Measurements from ENCODE around the gene CTSD.

Gene CTSD

DNA sequence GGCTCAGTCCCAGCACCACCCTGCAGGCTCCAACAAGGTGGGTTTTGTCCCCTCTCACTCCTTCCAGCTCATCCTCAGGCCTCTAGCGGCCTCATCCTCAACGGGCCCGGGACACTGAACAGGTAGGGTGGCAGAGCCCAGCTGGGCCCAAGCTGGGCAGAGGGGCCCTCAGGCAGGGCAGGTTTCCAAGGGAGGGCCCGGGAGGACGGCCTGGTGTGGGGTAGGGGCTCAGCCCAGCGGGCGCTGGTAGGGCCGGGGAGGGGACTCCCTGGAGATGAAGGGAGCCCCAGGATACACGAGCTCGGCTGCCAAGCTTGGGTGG lies 10.9 kb downstream of the CTSD start:
- Mint-ChIP-seq H3K4me3 (no peak overlapping the region), H3K4me1 (ENCODE audit: low read depth in 2 of 2) (peaks cover 39 to 43% of the 10 kb centered on the region in 2 donors), H3K9me3 (no peaks in the 10 kb centered on the region), H3K36me3 (ENCODE audit: insufficient read depth) (peaks cover 25% of the 10 kb centered on the region), H3K27me3 (peaks cover 13 to 19% of the 10 kb centered on the region in 2 donors), H3K27ac (peak overlapping the region in 1 of 2 donors; percentile 70)
- DNase-seq, result no peak
- ATAC-seq (replicated peaks), result no peak

DNA sequence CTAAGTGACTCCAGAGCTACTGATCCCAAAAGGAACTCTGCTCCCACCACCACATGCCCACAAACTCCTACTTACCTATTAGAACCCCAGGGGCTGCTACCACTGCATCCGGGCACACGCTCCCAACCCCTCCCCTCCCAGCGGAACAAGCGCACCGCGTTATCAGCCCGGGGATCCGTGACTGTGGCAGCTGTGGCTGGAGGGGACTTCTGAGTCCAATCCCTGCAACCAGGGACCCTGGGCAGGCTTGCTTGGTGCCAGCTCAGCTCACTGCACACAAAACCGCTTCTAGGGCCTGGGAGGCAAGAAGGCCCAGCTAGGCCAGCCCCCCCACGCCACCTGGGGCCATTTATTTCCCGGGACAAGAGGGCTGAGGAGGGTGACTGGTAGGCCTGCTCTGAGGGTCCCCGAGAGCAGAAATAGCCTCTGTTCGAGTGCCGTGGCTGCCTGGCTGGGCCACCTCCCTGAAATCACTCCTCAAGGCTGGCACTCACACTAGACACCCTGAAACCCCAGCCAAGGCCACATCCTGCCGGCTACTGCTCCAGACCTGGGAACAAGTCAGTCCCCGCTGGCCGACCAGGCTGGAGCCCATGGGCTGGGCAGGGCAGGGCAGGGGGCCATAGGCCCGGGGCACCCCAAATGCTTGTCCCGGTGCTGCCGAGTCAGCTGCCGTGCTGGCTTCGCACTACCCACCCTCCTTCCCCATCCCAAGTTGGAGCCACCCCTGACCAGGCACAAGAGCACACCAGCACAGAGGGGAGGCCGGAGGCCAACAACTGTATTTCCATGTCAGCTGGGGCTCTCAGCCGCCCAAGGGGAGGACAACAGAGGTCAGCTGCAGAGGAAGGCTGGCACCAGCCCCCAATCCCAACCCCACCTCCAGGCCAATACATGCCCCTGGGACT lies 11.5 kb downstream of the CTSD start:
- no peak for DNase-seq

DNA sequence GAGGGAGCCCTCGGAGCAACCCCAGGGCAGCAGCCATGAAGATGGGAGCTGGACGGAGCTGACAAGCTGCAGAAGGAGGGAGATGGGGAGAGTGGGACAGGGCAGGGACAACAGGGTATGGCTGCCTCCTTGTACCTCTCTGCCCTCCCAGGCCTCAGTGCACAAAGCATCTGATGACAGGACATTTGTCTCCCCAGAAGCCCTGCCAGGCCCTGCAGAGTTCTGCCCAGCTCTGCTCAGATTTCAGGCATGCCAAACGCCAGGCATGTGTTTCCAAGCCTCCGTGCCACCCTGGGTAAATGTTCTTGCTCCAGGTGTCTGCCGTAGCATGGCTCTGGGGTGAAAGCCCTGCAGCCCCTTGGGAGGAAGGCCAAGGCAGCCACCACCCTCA lies 12.2 kb downstream of the CTSD start:
- H3K9me3 Mint-ChIP-seq, result no peaks in the 10 kb centered on the region
- no peak overlapping the region for H3K27ac Mint-ChIP-seq
- H3K4me1 Mint-ChIP-seq (ENCODE audit: low read depth in 2 of 2), result peaks cover 30 to 31% of the 10 kb centered on the region in 2 donors
- no peak for ATAC-seq (replicated peaks)
- H3K4me3 Mint-ChIP-seq, result no peak overlapping the region
- H3K36me3 Mint-ChIP-seq (ENCODE audit: insufficient read depth), result peaks cover 14% of the 10 kb centered on the region
- peaks cover 13 to 19% of the 10 kb centered on the region in 2 donors for H3K27me3 Mint-ChIP-seq
- no peak for DNase-seq

More for the DNA sequence above, 11.5 kb downstream of the CTSD start:
- Mint-ChIP-seq H3K9me3 (no peaks in the 10 kb centered on the region), H3K4me3 (no peak overlapping the region), H3K4me1 (ENCODE audit: low read depth in 2 of 2) (peaks cover 33 to 37% of the 10 kb centered on the region in 2 donors), H3K36me3 (ENCODE audit: insufficient read depth) (peaks cover 21% of the 10 kb centered on the region), H3K27me3 (peaks cover 13 to 19% of the 10 kb centered on the region in 2 donors), H3K27ac (no peak overlapping the region)
- no peak for ATAC-seq (replicated peaks)

DNA sequence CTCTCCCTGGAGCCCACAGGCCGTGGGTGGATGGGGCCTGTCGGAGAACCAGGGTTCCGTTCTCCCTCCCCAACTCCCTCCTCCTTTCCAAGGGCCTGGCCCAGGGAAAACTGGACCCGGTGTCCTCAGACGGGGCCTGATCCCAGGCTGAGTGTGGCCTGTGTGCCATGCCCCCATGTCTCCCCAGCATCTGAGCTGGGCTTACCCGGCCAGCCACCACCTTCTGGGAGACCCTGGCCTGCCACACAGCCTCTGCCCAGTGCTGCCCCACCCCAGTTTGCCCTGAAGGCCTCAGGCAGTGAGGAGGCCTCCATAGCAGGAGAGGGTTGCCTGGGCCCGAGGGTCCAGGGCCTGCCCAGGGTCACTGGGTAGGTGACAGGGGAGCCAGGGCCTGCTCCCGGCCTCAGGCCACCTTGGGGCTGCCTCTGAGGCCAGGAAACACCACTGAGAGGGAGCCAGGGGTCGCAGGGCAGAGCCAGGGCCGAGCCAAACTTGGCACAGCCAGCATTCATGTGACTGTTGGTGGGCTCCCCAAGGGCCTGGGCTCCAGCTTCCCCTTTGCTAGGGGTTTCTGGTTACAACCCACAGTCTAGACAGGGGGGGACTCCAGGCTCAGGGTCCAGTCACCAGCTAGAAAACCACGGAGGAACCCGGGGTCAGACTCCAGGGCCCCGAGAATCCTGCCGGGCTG lies 12.7 kb downstream of the CTSD start:
- Mint-ChIP-seq H3K36me3 (ENCODE audit: insufficient read depth) (peaks cover 13% of the 10 kb centered on the region), H3K4me1 (ENCODE audit: low read depth in 2 of 2) (peaks cover 26 to 28% of the 10 kb centered on the region in 2 donors), H3K27ac (peak overlapping the region in 1 of 2 donors; percentile 26), H3K9me3 (peaks cover 0 to 2% of the 10 kb centered on the region in 2 donors), H3K27me3 (peaks cover 13 to 19% of the 10 kb centered on the region in 2 donors), H3K4me3 (peak overlapping the region; percentile 80 to 84)
- no peak for ATAC-seq (replicated peaks)
- no peak for DNase-seq

DNA sequence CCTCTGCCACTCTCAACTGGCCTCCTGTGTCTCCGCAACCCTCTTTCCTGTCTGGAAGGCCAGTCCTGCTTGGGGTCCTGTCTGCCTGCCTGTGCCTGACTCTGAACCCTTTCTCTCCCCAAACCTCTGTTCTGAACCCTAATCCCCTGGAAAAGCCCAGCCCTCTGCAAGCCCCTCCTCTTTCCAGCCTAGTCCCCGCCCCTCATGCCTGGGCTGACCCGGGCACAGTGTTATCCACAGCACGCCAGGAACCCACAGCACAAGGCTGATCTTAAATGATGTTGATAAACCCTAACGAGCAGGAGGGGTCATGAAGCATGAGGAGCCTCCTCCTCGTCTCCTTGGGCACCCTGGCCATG lies 13.3 kb downstream of the CTSD start, which contains the start of gene IFITM10:
Gene IFITM10 (minus strand): TSS at position 115 of the 359 bp plus-strand sequence. CDS start 153 bp downstream, outside the sequence.
- Mint-ChIP-seq H3K27me3 (peaks cover 13 to 19% of the 10 kb centered on the region in 2 donors), H3K27ac (peak within 1 kb of the TSS in 1 of 2 donors; percentile 26), H3K4me3 (peak within 1 kb of the TSS; percentile 80 to 84), H3K9me3 (peaks cover 0 to 2% of the 10 kb centered on the region in 2 donors), H3K36me3 (ENCODE audit: insufficient read depth) (peaks cover 13% of the 10 kb centered on the region), H3K4me1 (ENCODE audit: low read depth in 2 of 2) (peaks cover 21 to 23% of the 10 kb centered on the region in 2 donors)
- DNase-seq (no peak), ATAC-seq (replicated peaks) (no peak)

DNA sequence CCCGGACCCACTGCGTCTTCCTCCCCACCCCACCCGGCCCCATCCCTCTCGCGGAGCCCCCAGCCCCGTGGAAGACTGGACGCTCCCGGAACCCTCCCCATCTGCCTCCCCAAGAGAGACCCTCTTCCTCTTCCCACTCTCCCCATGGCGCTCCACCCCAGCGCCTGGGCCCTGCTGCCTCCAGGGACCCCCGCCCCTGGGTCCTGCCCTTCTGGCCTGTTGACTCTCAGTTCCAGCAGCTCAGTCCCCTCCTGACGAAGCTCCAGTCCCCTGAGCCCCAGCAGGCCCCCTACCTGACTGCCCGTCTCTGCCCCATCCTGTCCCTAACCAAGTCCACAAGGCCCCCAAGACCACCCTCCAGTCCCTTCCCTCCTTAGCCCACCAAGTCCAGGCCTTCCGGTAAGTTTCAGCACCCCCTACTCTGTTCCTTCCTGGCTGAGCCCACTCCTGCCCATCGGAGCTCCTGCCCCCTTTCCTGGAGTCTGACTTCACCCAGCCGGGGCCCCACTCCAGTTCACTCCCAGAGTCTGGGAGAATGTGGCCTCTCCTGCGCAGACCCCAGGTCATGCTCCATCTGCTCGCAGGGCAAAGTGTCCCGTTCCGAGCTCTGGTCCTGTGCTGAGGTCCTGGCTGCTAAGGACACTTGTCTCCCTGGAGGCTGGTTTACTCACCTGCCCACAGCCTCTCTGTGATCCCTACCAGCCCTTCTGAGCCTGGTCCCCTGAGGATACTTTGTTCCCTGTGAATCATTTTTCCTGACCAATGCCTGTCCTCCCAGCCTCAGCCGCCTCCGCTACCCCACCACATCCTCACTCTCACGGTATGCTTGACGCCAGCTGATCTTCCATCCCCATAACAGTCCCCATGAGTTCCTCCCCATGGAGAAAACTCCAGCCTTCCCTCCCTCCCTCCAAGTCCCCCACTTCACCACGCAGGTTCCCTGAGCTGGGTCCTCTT lies 14.1 kb downstream of the CTSD start:
- ATAC-seq (replicated peaks), result no peak
- H3K27ac Mint-ChIP-seq, result no peak overlapping the region
- H3K4me1 Mint-ChIP-seq (ENCODE audit: low read depth in 2 of 2), result peaks cover 16 to 20% of the 10 kb centered on the region in 2 donors
- peaks cover 0 to 2% of the 10 kb centered on the region in 2 donors for H3K9me3 Mint-ChIP-seq
- peak overlapping the region; percentile 80 to 84 for H3K4me3 Mint-ChIP-seq
- DNase-seq, result no peak
- H3K27me3 Mint-ChIP-seq, result peaks cover 13 to 19% of the 10 kb centered on the region in 2 donors
- peaks cover 13% of the 10 kb centered on the region for H3K36me3 Mint-ChIP-seq (ENCODE audit: insufficient read depth)

DNA sequence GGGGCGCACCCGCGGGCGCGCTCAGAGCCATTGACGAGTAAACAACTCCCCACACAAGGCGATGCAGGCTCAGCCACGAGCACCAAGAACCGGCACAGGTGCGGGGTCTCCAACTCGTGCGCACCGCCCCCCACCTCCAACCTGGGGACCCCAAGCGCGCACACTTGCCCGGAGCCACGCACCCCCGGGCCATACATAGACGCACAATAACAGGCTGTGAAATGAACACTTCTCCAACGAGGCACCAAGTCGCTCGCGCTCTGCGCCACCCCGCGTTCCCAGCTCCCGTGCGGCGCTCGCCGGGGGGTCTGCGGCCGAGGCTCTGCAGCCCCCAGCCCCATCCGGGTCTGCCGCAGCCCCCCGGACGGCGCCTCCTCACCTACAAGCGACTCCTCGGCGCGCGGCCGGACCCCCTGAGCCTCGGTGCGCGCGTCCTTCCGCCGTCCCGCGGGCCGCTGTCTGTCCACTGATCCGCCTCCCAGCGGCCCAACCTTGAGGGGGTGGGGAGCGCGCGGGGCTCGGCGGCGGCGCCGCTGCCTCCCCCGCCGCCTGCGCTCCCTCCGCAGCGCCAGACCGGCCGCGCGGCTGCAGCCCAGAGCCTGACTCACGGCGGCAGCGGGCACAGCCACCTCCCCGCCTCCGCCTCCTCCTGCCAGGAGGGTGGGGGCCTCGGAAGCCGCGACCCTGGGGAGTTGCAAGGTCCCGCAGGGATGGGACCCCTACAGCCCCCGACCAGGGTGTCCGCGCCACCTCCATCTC lies 14.9 kb downstream of the CTSD start:
- Mint-ChIP-seq H3K27ac (no peak overlapping the region), H3K36me3 (ENCODE audit: insufficient read depth) (peaks cover 9% of the 10 kb centered on the region), H3K4me3 (peak overlapping the region; percentile 80 to 84), H3K9me3 (peaks cover 0 to 2% of the 10 kb centered on the region in 2 donors), H3K4me1 (ENCODE audit: low read depth in 2 of 2) (peaks cover 14 to 20% of the 10 kb centered on the region in 2 donors), H3K27me3 (peaks cover 13 to 19% of the 10 kb centered on the region in 2 donors)
- ATAC-seq (replicated peaks) (peak; percentile 58), DNase-seq (no peak)

DNA sequence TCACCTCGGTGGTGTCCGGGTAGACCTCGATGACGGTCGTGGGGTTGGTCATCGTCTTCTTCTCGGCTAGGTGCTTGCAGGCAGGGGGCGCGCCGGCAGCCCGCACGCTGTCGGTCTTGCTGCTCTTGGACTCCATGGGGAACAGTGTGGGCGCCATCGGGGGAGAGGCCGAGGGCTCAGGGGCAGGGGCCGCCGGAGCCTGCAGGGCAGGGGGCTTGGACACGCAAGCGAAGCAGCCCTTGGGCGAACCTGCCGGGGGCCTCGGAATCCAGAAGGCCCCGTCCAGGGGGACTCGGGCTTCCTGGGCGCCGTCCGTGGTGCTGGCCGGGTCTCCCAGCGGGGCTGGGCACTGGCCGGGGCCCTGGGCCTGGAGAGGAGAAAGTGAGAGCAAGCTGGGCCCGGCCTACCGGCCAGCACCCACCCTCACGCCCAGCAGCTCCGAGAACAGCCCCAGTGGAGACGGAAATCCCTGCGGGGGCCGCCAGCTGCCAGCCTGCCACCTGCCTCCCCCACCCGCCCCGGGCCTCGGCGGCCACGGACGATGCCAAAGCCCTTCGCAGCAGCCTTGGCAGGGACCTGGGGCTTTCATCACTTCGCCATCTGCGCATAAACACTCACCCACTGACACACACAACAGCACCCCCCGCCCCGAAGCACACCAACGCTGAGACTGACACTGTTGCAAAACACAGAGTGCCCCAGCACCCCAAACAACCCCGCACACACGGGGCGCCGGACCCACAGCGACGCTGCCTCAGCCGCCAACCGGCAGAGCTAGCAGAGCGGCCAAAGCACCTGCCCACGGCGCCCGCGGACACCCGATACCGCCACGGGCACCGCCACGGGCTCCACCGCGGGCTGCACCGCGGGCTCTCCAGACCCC lies 15.7 kb downstream of the CTSD start:
- Mint-ChIP-seq H3K4me3 (peak overlapping the region in 1 of 2 donors; percentile 5), H3K27ac (no peak overlapping the region), H3K4me1 (ENCODE audit: low read depth in 2 of 2) (peaks cover 14 to 18% of the 10 kb centered on the region in 2 donors), H3K27me3 (peaks cover 13 to 19% of the 10 kb centered on the region in 2 donors), H3K9me3 (peaks cover 0 to 2% of the 10 kb centered on the region in 2 donors), H3K36me3 (ENCODE audit: insufficient read depth) (peaks cover 9% of the 10 kb centered on the region)
- DNase-seq (no peak), ATAC-seq (replicated peaks) (no peak)

DNA sequence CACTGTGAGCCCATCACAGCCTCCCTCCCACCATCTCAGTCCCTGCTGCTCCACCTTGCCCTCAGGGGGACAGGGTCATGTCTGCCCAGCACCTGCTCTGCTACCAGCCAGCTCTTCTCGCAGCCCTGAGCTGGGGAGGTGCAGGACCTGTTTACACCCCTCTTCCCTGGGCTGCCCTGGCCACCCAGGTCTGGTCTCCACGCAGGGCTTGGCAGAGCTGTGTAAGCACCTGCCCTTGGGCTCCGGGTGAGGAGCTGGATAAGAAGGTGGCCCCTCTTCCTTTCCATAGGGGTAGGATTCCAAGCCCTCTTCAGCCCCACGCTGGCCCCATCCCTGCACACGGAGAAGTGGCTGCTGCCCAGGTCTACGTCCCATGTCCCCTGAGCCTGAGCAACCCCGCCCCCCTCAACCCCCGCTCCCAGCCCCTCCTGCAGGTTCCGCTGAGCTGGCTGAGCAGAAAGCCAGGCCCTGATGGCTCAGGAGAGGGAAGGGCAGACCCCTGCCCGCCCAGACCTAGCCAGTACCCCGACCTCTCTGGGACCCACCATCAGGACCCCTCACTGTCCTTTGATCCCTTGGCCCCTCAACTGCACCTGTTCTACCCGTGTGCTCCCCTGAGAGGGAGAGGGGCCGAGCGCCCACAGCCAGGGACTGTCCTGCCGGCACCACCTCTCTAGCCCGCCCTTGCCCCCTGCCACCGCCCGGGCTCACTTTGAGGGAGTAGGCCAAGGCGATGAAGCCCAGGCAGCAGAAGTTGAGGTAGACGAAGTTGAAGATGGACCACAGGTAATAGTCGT lies 16.6 kb downstream of the CTSD start:
- Mint-ChIP-seq H3K36me3 (ENCODE audit: insufficient read depth) (peaks cover 9% of the 10 kb centered on the region), H3K27ac (no peak overlapping the region), H3K27me3 (peaks cover 13 to 19% of the 10 kb centered on the region in 2 donors), H3K4me1 (ENCODE audit: low read depth in 2 of 2) (peaks cover 14 to 18% of the 10 kb centered on the region in 2 donors), H3K4me3 (peak overlapping the region in 1 of 2 donors; percentile 5), H3K9me3 (peaks cover 0 to 2% of the 10 kb centered on the region in 2 donors)
- DNase-seq (no peak), ATAC-seq (replicated peaks) (no peak)

DNA sequence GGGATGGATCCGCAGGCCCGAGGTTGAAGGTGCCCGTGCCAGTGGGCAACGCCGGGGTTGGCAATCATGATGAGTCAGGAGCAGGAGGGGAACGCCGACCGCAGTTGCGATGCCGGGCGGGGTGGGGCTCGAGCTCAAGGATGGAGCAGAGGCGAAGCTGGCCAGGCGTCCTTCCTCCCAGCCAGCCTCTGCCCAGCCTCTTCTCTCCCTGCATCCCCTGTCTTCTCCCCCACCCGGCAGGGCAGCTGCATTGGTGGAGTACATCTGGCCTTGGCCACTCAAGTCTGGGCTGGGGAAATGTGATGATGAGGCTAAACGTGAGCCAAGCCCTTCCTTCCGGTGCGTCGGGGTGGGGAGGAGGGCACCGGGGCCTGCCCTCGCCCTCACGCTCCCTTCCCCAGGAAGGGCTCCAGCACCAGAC lies 17.2 kb downstream of the CTSD start:
- H3K4me3 Mint-ChIP-seq, result no peak overlapping the region
- peaks cover 13 to 19% of the 10 kb centered on the region in 2 donors for H3K27me3 Mint-ChIP-seq
- ATAC-seq (replicated peaks), result no peak
- no peak overlapping the region for H3K27ac Mint-ChIP-seq
- no peak for DNase-seq
- H3K36me3 Mint-ChIP-seq (ENCODE audit: insufficient read depth), result peaks cover 4% of the 10 kb centered on the region
- H3K9me3 Mint-ChIP-seq, result peaks cover 0 to 2% of the 10 kb centered on the region in 2 donors
- peaks cover 14 to 18% of the 10 kb centered on the region in 2 donors for H3K4me1 Mint-ChIP-seq (ENCODE audit: low read depth in 2 of 2)

DNA sequence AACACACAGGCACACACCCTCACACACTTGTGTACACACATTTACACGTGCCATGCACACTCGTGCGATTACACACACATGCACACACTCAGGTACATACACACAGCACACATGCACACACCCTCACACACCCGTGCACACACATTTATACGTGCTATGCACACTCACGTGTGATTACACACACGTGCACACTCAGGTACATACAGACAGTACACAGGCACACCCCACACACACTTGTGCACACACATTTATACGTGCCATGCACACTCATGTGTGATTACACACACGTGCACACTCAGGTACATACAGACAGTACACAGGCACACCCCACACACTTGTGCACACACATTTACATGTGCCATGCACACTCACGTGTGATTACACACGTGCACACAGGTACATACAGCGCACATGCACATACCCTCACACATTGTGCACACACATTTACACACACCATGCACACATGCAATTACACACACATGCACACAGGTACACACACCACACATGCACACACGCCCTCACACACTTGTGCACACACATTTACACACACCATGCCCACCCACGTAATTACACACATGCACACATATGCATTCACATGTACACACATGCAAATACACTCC lies 17.9 kb downstream of the CTSD start:
- ATAC-seq (replicated peaks) (no peak), DNase-seq (no peak)
- peaks cover 13 to 17% of the 10 kb centered on the region in 2 donors for H3K27me3 Mint-ChIP-seq

More for the DNA sequence above, 17.9 kb downstream of the CTSD start:
- Mint-ChIP-seq H3K4me1 (ENCODE audit: low read depth in 2 of 2) (peaks cover 14 to 18% of the 10 kb centered on the region in 2 donors), H3K9me3 (peaks cover 0 to 2% of the 10 kb centered on the region in 2 donors), H3K27ac (no peak overlapping the region), H3K36me3 (ENCODE audit: insufficient read depth) (no peaks in the 10 kb centered on the region), H3K4me3 (no peak overlapping the region)

Measured in effector memory CD8-positive, alpha-beta T cell (primary cell).